NCI-H1694 treated with DMSO at 0.1 percent for 48 hours (cell line): ENCODE measurements around the gene ING5.
"Not testable (repeated sequence)": the region's sequence is repeated elsewhere in the genome, so short reads cannot be mapped to it uniquely, and the experiment has no call there.

Experiments
- DNase-seq: peaks from one replicate; lab custom pipeline; 2025; lab: John Stamatoyannopoulos, UW

ING5 gene

GRCh38 chr2:241739177-241739576, 37.3 kb downstream of the ING5 start:
- no peak for DNase-seq

- no peak for DNase-seq
Measured at GRCh38 chr2:241739651-241740050, 37.8 kb downstream of the ING5 start.

- DNase-seq, result no peak
Measured at GRCh38 chr2:241741016-241741415, 39.2 kb downstream of the ING5 start.

- no peak for DNase-seq
Measured at GRCh38 chr2:241742320-241742939, 40.6 kb downstream of the ING5 start.

DNA sequence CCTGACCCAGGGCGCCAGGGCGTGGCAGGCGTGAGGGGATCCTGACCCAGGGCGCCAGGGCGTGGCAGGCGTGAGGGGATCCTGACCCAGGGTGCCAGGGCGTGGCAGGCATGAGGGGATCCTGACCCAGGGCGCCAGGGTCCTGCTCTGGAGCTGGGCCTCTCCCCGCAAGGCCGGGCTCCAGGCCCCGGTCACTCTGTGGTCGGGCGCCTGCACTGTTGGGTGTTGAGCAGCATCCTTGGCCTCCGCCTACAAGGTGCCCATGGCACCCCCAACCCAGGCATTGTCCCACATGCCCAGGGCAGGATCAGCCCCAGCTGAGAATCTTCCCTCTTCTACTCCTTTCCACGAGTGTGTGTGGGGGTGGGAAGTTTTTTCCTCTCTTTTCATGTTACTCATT, 41.2 kb downstream of the ING5 start:
- not testable (repeated sequence) for DNase-seq

DNA sequence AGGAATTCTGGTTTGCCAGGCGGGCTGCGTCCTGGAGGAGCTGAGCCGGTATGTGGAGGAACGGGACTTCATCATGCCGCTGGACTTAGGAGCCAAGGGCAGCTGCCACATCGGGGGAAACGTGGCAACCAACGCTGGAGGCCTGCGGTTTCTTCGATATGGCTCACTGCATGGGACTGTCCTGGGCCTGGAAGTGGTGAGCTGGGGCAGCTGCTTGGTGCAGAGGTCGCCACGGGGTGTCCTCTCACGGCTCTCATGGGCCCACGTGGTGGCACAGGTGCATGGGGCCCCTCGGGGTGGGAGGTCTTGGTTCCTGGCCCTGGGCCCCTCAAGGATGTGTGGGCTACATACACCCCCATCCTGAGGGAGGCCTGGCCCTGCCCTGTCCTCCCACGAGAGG, 41.8 kb downstream of the ING5 start:
- no peak for DNase-seq

DNA sequence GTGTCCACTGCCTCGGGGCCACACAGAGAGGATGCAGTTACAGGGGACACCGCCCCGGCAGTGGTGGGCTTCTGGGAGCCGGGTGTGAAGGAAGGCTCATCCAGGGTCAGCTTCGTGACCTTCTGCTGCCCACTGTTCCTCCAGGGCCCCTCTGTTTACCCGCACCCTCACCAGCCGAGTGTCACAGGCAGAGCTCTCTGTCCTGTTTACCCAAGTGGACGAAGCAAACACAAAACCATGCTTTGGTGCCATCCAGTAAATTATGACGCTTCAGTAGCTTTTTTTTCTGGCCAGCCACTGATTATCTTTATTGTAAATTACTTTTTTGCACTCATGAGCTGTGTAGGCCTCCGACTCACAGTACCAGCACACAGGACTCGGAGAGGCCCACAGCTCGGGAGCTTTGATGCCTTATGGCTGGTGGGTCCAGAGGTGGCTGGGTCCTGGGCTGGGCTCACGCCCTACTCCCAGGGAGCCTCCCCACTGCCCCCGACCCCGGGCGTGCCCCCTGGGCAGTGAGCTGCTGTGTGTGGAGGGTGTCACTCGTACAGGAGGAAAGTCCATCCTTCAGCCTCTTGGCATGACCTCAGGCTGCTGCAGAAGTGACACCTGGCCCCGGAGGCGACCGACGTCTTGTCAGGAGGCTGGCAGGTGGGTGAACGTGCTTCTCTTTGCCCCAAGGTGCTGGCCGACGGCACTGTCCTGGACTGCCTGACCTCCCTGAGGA, 42.4 kb downstream of the ING5 start:
- no peak for DNase-seq

GRCh38 chr2:241745276-241745675, 43.4 kb downstream of the ING5 start:
- no peak for DNase-seq

DNA sequence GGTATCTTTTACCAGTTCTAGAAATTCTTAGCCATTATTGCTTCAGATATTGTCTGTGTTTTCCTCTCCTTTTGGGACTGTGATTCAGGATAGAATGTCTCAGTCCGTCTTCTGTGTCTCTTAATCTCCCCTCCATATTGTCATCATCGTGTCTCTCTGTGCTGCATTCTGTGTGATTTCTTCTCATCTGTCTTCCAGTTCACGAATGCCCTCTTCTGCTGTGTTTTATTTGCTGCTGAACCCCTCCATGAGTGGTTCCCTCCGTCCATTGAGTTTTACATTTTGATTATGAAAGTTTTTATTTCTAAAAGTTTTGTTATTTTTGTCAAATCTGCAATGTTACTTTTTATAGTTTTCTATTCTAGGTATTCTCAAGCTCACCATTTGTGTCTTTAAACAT, 44.2 kb downstream of the ING5 start:
- DNase-seq, result no peak

DNA sequence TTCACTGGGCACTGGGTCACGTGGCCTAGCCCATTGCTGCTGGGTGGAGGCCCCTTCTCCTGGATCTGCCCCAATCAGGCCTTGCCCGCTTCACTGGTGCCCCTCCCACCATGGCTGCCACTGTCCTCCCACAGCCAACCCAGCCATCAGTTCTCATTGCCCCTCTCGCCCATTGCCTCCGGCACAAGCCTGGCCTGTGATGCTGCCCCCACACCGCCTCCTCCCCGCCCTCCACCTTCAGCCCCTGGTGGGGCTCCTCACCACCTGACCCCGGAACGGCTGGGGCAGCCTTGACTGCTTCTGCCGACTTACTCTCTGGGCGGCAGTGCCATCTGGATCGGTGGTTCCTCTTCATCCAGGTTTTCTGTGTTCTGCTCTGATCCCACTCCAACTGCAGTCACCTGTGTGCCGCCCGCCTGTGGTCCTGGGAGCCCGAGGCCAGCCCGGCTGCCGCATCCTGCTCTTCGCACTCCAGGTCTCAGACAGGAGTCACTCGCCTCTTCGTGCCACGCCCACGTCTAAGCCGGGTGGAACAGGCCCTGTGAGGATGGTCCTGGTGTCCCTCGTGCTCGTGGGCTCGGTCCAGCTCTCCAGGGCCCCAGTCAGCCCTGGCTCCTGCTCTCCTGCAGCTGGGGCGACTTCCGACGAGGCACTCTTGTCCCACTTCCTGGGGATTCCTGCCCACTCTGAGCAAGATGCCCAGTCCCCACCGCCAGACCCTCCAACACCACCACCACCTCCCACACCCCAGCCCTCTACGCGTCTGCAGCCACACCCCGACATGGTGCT, 46.8 kb downstream of the ING5 start:
- DNase-seq, result no peak

DNA sequence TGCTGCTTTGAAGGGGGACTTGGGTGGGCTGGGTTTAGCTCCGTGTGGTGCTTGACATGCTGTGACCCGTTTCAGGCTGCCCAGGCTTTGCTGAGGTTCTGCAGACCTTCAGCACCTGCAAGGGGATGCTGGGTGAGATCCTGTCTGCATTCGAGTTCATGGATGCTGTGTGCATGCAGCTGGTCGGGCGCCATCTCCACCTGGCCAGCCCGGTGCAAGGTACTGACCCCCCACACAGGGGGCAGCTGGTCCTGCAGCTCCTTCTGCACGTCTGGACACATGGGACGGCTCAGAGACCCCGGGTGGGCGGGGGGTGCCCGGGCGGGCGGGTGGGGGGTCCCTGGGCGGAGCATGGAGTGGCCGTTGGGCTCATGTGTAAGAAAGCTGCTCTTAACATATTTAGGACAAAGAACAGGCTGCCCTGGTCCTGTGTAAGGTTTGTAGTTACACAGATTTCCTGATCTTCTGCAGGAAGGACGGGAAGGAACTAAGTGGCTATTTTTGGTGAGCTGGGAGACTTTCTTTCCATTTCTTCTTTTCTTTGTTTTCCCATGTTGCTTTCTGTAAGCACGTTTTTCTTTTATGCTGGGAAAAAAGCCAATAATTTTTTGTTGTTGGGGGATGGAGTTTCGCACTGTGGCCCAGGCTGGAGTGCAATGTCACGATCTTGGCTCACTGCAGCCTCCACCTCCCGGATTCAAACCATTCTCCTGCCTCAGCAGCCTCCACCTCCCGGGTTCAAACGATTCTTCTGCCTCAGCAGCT, 48.4 kb downstream of the ING5 start:
- no peak for DNase-seq

- DNase-seq, result no peak
Measured at GRCh38 chr2:241751152-241751551, 49.3 kb downstream of the ING5 start.

GRCh38 chr2:241751776-241752175, 49.9 kb downstream of the ING5 start:
- no peak for DNase-seq

GRCh38 chr2:241752253-241752652, 50.4 kb downstream of the ING5 start:
- no peak for DNase-seq

- DNase-seq, result no peak
Measured at GRCh38 chr2:241752689-241753276, 50.9 kb downstream of the ING5 start.

DNA sequence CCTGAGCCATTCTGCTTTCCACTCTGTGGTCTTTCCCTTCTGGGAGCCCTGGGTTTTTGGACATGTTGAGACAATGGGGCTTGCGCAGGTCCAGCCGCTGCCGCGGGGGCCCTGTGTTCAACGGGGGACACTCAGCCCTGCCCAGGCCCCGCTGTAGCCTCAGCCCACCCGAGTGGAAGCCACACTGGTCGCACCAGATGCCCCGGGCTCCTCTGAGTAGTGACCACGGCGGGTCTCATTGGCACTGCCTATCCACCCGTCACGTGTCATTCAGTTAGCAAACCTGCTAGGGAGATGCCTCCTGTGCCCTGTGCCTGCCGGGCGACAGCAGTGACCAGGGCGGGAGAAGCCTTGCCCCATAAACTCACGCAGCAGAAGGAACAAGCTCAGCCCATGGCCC, 51.7 kb downstream of the ING5 start:
- no peak for DNase-seq

DNA sequence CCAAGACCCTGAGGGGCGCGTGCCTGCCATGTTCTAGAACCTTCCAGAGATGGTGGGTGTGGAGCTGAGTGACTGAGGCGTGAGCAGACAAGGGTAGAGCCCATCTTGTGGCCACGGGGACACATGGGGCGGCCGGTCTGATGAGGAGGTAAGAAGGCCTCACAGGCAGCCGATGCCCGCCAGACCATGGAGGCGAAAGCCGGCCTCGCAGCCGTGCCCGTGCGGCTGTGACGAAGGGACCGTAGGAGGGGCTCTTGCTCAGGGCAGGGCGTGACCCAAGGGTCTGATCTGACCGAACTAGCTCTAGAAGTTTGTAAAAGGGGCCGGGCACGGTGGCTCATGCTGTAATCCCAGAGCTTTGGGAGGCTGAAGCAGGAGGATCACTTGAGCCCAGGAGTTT, 52.2 kb downstream of the ING5 start:
- no peak for DNase-seq

- DNase-seq, result no peak
Measured at GRCh38 chr2:241755166-241755565, 53.3 kb downstream of the ING5 start.

DNA sequence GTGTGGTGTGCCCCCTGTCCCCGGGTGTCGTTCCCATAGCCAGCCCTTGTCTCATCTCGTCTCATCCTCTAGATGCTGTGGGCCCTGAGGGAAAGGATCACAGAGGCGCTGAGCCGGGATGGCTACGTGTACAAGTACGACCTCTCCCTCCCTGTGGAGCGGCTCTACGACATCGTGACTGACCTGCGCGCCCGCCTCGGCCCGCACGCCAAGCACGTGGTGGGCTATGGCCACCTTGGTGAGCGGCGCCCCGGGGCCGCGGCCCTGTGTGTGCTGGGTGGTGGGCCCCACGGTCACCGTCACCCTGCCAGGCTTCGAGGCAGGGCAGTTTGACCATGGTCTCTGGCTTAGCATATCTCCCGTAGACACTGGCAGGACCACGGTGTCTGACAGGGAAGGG, 53.9 kb downstream of the ING5 start:
- no peak for DNase-seq

GRCh38 chr2:241759067-241759807, 57.4 kb downstream of the ING5 start:
- no peak for DNase-seq

DNA sequence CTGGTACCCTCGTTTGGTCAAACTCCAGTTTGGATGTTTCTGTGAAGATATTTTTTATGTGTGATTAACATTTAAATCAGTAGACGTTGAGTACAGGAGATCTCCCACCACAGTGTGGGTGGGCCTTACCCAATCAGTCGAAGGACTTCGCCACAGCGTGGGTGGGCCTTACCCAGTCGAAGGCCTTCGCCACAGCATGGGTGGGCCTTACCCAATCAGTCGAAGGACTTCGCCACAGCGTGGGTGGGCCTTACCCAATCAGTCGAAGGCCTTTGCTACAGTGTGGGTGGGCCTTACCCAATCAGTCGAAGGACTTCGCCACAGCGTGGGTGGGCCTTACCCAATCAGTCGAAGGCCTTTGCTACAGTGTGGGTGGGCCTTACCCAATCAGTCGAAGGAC, 58.1 kb downstream of the ING5 start:
- DNase-seq, result not testable (repeated sequence)
